ENCODE measurements around the gene COL28A1. TPM values are rescaled to one million over a fixed set of nuclear protein-coding genes. Genes with fewer than 3 reads are reported as not detected.

COL28A1 gene
- total RNA-seq, 1 donor from 2014 or later: 3.3 TPM

DNA sequence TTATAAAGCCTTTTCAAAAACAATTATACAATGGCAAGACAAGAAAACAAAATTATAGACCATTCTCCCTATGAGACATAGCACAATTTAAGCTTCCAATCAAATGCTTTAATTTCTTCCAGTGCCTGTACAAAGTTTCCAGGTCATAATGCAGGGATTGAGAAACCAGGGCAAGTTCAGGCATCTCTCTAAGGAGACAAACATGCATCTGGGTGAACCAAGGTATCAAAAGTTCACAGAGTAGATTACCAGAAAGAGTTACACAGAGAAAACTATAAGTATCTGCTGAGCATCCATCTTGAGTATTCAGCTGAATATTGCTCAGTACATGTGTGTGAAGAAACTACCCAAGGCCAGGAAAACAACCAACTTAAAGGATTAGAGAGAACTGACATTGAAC lies 89.1 kb downstream of the COL28A1 start:
- no peak for TF ChIP-seq CTCF (conservative IDR thresholded peaks at IDR 0.05)
- Mint-ChIP-seq H3K36me3 (peaks cover 17% of the 10 kb centered on the region), H3K27ac (no peak overlapping the region), H3K27me3 (no peaks in the 10 kb centered on the region), H3K4me3 (no peak overlapping the region), H3K9me3 (peaks cover 22% of the 10 kb centered on the region), H3K4me1 (ENCODE audit: unreplicated experiment) (no peaks in the 10 kb centered on the region)
- DNase-seq (ENCODE audit: extremely low spot score, unreplicated experiment): no peak

- TF ChIP-seq CTCF (conservative IDR thresholded peaks at IDR 0.05): no peak
- no peaks in the 10 kb centered on the region for H3K4me1 Mint-ChIP-seq (ENCODE audit: unreplicated experiment)
- H3K9me3 Mint-ChIP-seq: peaks cover 17% of the 10 kb centered on the region
- H3K36me3 Mint-ChIP-seq: peaks cover 14% of the 10 kb centered on the region
- H3K4me3 Mint-ChIP-seq: no peak overlapping the region
- DNase-seq (ENCODE audit: extremely low spot score, unreplicated experiment): no peak
- H3K27me3 Mint-ChIP-seq: no peaks in the 10 kb centered on the region
- H3K27ac Mint-ChIP-seq: no peak overlapping the region
These were observed 91.8 kb downstream of the COL28A1 start for GRCh38 chr7:7443806-7444350.

DNA sequence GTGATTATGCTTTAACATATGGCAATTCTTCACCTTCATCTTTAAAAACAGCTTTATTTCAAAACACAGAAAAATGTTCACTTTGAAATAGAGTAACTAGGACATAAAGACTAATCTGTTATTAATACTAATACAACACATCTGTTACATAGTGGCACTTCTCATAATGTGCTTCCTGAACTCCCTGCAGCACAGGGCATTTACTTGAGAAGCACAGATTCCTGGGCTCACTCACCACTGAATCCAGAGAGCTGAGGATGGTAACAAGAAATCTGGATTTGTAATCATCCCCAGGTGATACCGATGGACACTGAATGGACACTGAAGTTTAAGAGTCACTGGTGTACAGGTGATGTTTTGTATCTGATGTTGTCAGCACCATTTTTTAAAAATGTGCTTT lies 96.1 kb downstream of the COL28A1 start:
- TF ChIP-seq CTCF (conservative IDR thresholded peaks at IDR 0.05): no peak
- DNase-seq (ENCODE audit: extremely low spot score, unreplicated experiment): no peak
- Mint-ChIP-seq H3K4me3 (no peak overlapping the region), H3K27me3 (no peaks in the 10 kb centered on the region), H3K36me3 (peaks cover 4% of the 10 kb centered on the region), H3K4me1 (ENCODE audit: unreplicated experiment) (no peaks in the 10 kb centered on the region), H3K9me3 (peaks cover 11% of the 10 kb centered on the region), H3K27ac (no peak overlapping the region)

DNA sequence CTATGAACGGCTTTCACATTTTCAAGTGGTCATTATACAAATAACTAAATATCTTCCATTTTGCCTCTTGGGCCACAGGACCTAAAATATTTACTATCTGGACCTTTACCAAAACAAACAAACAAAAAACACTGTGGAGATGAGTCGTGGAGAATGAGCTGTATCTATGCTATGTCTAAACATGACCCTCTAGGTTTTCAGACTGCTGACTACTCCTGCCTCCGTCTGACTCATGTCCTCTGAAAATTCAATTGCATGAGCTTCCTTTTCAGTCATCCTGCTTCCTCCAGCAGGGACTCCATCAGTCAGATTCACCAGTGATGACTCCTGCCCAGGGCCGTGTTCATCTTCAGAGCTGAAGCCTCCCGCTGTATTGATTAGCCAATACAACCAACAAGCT lies 96.8 kb downstream of the COL28A1 start:
- peaks cover 4% of the 10 kb centered on the region for H3K36me3 Mint-ChIP-seq
- H3K4me3 Mint-ChIP-seq: no peak overlapping the region
- TF ChIP-seq CTCF (conservative IDR thresholded peaks at IDR 0.05): no peak
- no peak overlapping the region for H3K27ac Mint-ChIP-seq
- H3K9me3 Mint-ChIP-seq: peaks cover 11% of the 10 kb centered on the region
- H3K27me3 Mint-ChIP-seq: no peaks in the 10 kb centered on the region
- no peak for DNase-seq (ENCODE audit: extremely low spot score, unreplicated experiment)
- H3K4me1 Mint-ChIP-seq (ENCODE audit: unreplicated experiment): no peaks in the 10 kb centered on the region

DNA sequence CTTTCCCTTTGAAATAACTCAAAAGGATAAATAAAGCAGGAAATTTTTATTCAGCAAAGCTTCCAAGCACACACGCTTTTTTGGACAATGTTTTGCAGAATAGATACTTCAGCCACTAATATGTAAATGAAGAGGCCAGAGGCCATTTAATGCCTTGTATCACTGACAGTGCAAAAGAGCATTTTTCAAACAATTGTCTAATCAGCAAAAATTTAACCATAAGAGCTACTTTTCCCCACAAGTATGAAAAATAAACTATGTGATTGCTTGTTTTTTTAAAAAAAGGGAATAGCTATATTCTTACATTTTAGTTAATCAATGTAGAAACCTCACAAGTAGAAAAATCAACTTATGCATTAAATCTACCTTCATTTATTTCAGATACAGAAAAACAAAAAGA lies 99.7 kb downstream of the COL28A1 start:
- H3K36me3 Mint-ChIP-seq: no peaks in the 10 kb centered on the region
- H3K27me3 Mint-ChIP-seq: no peaks in the 10 kb centered on the region
- no peaks in the 10 kb centered on the region for H3K4me1 Mint-ChIP-seq (ENCODE audit: unreplicated experiment)
- no peak overlapping the region for H3K4me3 Mint-ChIP-seq
- H3K27ac Mint-ChIP-seq: no peak overlapping the region
- H3K9me3 Mint-ChIP-seq: peaks cover 14% of the 10 kb centered on the region
- no peak for TF ChIP-seq CTCF (conservative IDR thresholded peaks at IDR 0.05)
- no peak for DNase-seq (ENCODE audit: extremely low spot score, unreplicated experiment)

DNA sequence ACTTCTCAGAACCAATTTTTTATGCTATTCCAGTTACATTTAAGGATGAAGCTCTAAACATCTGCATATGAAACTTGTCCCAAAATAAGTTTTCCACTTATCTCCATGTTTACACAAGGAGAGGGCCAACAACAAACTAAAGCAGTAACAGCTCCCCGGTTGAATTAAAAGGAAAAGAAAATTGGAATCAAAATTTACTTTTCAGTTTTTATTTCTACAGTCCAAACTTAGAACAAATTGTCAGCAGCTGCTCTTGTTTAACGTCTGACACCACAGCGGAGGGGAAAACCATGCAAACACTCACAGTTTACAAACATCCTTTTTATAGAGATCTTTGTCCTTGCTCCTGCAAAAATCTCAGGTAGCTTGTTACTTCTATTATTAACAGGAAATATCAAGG lies 101.3 kb downstream of the COL28A1 start:
- Mint-ChIP-seq H3K27me3 (no peaks in the 10 kb centered on the region), H3K4me3 (no peak overlapping the region), H3K36me3 (no peaks in the 10 kb centered on the region), H3K4me1 (ENCODE audit: unreplicated experiment) (peaks cover 5% of the 10 kb centered on the region), H3K9me3 (peaks cover 14% of the 10 kb centered on the region), H3K27ac (no peak overlapping the region)
- no peak for TF ChIP-seq CTCF (conservative IDR thresholded peaks at IDR 0.05)
- no peak for DNase-seq (ENCODE audit: extremely low spot score, unreplicated experiment)

All from type B pancreatic cell (in vitro differentiated cells).